Right hindlimb (tissue), 1 donor: ENCODE measurements around the gene CASK.
"Not testable (repeated sequence)": the region's sequence is repeated elsewhere in the genome, so short reads cannot be mapped to it uniquely, and the experiment has no call there.

Source experiments
- DNase-seq: peaks from one replicate; pipeline ENCODE4 v3.0.0-alpha.2; 2018

The CASK gene

DNA sequence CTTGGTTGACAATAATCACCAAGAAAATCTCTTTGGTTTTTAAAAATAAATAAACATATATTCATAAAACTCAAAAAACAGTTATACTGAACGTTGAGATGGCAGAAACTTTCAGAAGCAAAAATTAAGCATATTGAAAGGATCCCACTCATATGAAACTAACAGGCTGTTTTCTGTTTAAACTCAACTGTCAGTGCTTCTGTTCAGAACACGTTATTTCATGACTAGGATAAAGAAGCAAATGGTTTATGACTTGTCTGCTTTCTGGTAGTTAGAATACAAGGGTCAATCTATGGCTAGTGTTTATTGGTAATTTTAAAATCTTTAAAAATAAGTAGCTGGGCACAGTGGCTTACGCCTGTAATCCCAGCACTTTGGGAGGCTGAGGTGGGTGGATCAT lies 195.2 kb downstream of the CASK start:
- DNase-seq: no peak

DNA sequence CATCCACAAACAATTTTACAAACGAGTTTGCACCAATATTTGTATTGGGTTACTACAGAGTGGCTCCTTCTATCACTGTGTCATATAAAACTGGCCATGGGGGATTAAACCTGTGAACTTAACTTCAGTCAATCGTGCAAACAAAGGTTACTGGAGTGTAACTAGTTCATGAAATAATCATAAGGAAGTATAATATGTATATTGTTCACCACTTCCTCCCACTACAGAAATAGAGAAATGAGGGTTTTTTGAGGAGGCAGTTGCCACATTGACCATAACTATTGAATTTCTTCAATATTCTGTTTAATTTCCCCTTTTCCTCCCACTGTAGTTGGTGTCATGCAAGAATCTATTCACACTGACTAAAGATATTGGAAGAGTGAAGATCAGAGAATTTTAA lies 199.5 kb downstream of the CASK start, which contains the start of gene GPR82:
Gene GPR82, plus strand, starts transcription at position 356 of the 400 bp plus-strand sequence. CDS start 2,846 bp downstream, outside the sequence.
- DNase-seq: no peak

GRCh38 chrX:41722816-41723618 lies 200.3 kb downstream of the CASK start:
- DNase-seq: no peak

GRCh38 chrX:41722214-41722613 lies 201.1 kb downstream of the CASK start:
- no peak for DNase-seq

- DNase-seq: no peak
These were observed 201.8 kb downstream of the CASK start for GRCh38 chrX:41721590-41721989.

- DNase-seq: peak; percentile 25
These were observed 203.1 kb downstream of the CASK start for GRCh38 chrX:41720125-41720779.

- not testable (repeated sequence) for DNase-seq
These were observed 203.7 kb downstream of the CASK start for GRCh38 chrX:41719610-41720009.

GRCh38 chrX:41718481-41719235 lies 204.7 kb downstream of the CASK start:
- no peak for DNase-seq

GRCh38 chrX:41716767-41717473 lies 206.4 kb downstream of the CASK start:
- no peak for DNase-seq

- DNase-seq: no peak
These were observed 207.1 kb downstream of the CASK start for GRCh38 chrX:41716222-41716621.

DNA sequence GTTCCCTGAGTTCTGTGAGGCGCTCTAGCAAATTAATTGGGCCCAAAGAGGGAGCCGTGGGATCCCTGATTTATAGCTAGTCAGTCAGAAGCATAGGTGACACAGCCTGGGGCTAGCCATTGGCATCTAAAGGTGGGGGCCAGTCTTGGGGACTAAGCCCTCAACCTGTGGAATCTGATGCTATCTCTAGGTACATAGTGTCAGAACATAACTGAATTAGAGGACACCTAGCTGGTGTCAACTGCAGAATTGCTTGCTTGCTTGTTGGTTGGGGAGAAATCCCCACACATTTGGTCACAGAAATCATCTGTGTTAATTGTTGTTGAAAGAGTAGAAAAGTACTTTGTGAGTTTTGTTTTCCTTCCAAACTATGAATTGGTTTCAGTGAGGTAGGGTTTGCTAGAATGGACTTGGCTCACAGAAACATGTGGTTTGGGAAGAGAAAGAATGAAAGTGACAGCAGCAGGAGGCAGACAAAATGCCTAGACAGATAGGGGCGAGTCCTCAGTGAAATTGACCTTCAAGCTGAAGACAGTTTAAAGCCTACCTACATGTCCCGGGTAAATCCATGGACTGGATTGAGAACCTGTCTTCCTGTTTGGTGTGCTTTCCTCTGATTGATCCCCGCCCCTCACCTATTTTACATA lies 212.2 kb downstream of the CASK start:
- no peak for DNase-seq

- DNase-seq: no peak
These were observed 214.9 kb downstream of the CASK start for GRCh38 chrX:41708486-41708885.

DNA sequence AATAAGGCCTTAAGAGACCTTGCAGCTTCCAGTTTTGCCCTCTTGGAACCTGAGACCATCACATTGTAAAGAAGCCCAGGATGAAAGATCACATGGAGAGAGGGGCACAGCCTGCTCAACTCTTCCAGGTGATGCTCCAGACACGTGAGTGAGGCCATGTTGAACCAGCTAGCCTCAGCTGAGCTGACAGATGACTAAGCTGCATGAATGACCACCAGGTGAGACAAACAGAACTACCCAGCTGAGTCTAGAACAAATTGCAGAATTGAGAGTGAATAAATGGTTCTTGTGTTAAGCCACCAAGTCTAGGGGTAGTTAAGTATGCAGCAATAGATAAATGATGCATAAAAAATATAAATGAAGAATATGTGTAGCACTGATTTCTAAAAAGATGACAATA lies 216.1 kb downstream of the CASK start:
- DNase-seq: no peak

GRCh38 chrX:41705680-41706374 lies 217.5 kb downstream of the CASK start:
- DNase-seq: no peak

DNA sequence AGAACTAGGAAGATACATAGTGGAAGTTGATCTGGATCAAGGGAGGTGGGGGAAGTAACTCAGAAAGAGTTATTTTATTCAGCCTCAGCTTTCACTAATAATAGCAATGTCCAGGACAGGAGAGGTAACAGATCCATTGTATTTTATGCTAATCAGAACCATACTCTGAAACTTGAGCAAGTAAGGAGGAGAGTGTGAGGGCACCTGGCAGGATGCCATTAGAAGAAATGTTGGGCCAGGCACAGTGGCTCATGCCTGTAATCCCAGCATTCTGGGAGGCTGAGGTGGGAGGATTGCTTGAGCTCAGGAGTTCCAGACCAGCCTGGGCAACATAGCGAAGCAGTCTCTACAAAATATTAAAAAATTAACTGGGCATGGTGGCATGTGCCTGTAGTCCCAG lies 218.3 kb downstream of the CASK start:
- DNase-seq: no peak

DNA sequence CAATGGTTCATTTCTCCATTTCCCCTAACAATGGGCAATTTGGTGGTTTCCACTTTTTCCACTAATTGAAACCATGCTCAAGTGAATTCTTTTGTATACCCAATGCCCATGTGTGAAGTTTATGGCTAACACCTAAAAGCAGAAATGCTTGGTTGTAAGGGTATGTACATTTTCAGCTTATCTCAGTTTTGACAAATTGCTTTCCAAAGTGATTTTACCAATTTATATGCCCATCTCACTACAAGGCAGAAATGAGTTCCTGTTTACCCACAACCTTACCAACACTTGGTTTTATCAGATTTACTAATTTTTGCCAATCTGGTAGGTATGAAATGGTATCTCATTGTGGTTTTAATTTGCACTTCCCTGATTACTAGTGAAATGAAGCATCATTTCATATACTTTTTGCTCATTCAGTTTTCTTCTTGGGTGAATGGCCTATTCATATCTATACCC lies 219.8 kb downstream of the CASK start:
- no peak for DNase-seq

DNA sequence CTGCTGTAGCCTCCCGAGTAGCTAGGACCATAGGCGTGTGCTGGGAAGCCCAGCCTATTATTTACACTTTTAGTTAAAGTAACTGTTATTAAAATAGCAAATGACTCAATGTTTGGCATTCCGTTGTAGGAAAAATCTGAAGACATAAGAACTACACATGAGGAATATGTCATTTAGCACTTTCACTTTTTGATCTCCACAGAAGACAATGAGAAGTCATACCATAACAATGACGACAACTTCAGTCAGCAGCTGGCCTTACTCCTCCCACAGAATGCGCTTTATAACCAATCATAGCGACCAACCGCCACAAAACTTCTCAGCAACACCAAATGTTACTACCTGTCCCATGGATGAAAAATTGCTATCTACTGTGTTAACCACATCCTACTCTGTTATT lies 227.9 kb downstream of the CASK start:
- no peak for DNase-seq

GRCh38 chrX:41693024-41693423 lies 230.3 kb downstream of the CASK start:
- DNase-seq: no peak

- DNase-seq: no peak
These were observed 231.1 kb downstream of the CASK start for GRCh38 chrX:41692162-41692749.

- no peak for DNase-seq
These were observed 233.6 kb downstream of the CASK start for GRCh38 chrX:41689711-41690110.

GRCh38 chrX:41688835-41689234 lies 234.5 kb downstream of the CASK start, which contains the start of gene GPR34:
TSS of gene GPR34 (plus strand) at chrX:41688973. CDS start at chrX:41695634, 6,661 bp downstream.
- no peak for DNase-seq
